Measurements from ENCODE around the gene BMI1.

Gene BMI1

DNA sequence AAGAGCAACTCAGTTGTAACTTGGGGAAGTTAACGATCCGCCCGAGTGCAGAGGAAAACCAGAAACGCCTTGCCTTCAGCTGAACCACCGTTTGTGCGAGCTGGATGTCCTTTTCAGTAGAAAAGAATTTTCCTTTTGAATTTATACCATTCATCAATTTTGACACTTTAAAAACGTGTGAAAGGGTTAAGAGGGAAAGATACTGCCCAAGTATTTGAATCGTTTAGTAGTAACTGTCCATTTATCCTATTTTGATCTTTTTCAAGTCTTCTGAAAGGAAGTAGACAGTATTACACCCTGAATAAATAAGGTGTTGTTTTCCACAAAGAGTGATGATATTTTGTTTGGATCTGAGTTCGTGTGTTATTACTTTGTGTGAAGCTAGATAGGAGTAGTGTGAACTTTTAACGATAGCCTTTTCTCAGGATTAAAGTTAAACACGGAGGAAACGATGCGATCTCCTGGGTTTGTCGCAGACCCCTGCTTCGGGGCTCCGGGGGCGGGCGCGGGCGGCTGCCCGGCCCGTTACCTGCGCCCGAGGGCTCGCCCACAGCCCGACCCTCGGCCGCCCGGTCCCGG is 830 bp upstream of the BMI1 start:
- DNase-seq, result no peak

DNA sequence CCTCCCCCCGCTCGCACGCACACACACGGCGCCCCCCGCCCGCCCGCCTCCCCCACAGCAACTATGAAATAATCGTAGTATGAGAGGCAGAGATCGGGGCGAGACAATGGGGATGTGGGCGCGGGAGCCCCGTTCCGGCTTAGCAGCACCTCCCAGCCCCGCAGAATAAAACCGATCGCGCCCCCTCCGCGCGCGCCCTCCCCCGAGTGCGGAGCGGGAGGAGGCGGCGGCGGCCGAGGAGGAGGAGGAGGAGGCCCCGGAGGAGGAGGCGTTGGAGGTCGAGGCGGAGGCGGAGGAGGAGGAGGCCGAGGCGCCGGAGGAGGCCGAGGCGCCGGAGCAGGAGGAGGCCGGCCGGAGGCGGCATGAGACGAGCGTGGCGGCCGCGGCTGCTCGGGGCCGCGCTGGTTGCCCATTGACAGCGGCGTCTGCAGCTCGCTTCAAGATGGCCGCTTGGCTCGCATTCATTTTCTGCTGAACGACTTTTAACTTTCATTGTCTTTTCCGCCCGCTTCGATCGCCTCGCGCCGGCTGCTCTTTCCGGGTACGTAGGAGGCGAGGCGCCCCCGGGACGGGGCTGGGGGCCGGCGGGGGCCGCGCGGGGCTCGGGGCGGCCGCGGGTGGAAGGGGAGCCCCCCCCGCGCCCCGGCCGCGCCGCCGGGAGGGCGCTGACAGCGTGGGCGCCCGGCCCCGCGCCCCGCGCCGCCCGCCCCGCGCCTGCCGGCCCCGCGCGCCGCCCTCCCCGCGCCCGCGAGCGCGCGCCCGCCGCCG is 441 bp downstream of the BMI1 start:
- peak; percentile 70 for DNase-seq

GRCh38 chr10:22321924-22322640 is 1.2 kb downstream of the BMI1 start:
- no peak for DNase-seq

- no peak for DNase-seq
Observed at GRCh38 chr10:22322641-22323160, 1.8 kb downstream of the BMI1 start.

DNA sequence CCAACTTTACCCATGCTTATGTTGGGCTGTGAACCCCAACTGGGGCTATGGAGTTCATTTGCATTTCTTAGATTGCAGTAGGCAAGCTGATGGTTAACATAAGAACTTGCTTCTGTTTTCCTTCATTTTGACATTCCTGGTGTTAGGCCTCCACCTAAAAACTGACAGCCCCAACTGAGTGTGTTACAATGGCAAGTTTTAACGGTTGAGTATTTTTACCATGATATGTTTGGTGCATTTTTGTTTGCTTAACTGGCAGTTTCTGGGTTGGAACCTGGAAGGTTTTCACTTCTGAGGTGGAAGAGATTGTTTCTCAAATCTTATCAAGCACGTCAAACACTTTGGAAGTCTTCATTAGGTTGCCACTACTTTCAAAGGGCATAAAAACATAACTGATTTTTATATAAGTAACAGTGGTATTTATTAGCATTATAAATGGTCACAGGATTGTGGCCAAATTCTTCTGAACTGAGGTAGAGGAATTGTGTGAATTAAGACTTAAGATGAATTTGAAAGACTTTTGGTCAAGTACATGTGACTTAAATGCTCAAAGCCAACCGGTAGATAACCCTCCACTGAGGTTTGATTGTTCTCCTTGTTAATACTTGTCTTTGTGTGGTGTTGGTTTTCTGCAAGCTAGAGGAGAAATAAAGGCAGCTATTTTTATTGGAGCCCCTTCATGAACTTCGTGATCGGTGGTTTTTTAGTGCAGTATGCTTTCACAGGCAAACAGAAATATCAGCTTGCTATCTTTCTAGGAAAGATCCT is 2.8 kb downstream of the BMI1 start:
- no peak for DNase-seq

DNA sequence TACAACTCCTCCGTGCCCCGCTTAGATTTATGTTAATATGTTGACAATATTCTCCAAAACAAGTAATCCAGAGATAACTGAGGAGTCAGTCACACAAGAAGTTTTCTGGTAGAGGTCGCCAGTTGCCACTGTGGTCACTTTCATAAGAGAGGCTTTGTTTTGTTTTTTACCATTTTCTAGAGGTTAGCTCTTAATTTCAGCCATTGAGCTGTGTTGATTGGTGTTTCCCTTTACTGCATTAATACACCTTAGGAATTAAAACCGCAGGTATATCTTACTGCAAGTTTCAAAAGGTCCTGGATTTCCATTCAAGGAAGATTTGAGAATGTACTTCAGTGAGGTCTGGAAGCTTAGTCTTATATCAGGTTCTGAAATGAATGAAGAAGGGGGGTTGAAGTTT is 3.5 kb downstream of the BMI1 start:
- DNase-seq, result no peak

- no peak for DNase-seq
Observed at GRCh38 chr10:22324893-22325271, 4.0 kb downstream of the BMI1 start.

- DNase-seq, result peak; percentile 70
Observed at GRCh38 chr10:22325272-22326144, 4.6 kb downstream of the BMI1 start.

- no peak for DNase-seq
Observed at GRCh38 chr10:22326145-22326702, 5.3 kb downstream of the BMI1 start.

- DNase-seq, result no peak
Observed at GRCh38 chr10:22329150-22329549, 8.3 kb downstream of the BMI1 start.

DNA sequence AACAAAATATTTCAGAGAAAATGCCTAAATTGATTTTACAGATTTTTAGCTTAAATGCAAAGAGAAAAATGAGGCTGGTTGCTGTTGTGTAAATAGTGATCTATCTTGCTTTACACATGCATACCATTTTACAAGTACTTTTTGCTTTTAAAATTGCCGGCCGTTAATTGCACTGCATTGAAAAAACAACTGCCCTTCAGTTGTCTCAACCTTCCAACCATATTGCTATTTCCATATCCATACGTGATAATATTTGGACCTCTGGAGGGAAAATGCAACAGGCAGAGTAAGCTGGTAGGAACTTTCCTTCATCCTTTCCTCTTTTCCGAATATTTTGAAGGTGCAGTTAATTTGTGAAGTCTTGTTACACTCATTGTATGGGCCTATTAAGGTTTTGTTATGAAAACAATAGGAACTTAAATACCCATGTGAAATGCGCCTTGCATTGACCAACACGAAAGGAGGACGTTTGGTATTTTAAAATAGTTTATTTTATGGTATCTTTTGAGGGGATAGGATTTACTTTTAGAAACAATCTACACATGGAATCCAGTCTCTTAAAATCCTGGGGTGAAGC is 11.3 kb downstream of the BMI1 start:
- no peak for DNase-seq

GRCh38 chr10:22333167-22333974 is 12.5 kb downstream of the BMI1 start:
- DNase-seq, result peak; percentile 26

- no peak for DNase-seq
Observed at GRCh38 chr10:22333975-22334282, 13.0 kb downstream of the BMI1 start.

GRCh38 chr10:22334414-22335172 is 13.7 kb downstream of the BMI1 start:
- no peak for DNase-seq

- DNase-seq, result peak; percentile 76
Observed at GRCh38 chr10:22335173-22335933, 14.5 kb downstream of the BMI1 start.

DNA sequence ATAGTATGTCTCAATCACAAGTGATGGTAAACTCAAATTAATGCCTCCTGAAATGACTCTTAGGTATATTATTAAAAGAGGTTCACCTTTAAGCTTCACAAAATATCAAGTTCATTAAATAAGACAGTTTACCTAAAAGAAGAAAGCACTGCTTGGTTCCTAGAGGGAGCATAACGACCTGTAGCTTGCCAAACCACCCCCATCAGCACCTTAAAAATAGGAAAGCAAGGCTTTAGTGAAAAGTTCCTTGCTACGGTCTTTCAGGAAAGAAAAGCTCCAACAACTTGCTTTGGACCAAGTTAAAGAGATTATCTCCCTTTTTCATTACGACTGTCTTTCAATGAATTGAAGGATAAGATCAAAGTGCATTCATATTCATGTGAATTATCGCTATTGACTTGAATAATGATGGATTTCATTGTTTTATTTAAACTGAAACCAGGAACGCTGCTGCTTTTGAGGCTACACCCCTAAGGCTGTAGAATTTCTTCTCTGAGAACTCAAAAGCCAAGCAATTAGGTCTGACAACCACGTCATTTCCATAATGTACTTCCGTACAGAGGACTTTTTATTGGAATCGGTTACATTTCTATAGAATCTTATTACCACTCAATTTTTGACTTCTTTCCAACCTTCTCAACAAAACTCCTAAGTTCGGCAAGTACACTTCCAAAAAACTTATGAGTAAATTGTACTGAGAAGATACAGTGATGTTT is 17.4 kb downstream of the BMI1 start:
- peak; percentile 29 for DNase-seq

DNA sequence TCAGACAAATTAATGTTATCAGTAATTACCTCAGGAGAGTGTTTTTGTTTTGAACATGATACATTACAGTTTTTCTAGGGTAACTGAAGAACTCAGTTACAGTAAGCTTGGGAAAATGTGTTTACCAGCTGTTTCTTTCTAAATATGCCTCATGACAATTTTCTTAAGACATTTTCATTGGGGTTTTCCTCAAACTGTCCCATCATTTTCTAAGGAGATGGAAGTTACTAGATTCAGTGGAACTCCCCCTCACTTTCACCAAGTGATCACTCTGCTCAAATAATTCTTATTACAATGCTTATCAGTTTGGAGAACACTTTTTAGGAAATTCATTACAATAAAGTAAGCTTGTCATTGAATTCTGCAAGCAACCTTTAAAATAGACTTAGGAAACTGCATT is 18.0 kb downstream of the BMI1 start:
- peak; percentile 38 for DNase-seq

GRCh38 chr10:22339761-22340328 is 18.9 kb downstream of the BMI1 start:
- no peak for DNase-seq
